Measurements from ENCODE around the gene PPEF1. TPM values are rescaled to one million over a fixed set of nuclear protein-coding genes. Genes with fewer than 3 reads are reported as not detected.

PPEF1 gene
- total and polyA plus RNA-seq, 2 of the 8 experiments (the other 6 are each of a cell fraction or from before 2014, with no cell fraction given) = 0.08 to 0.30 TPM

GRCh38 chrX:18769812-18770573 lies 62.5 kb downstream of the PPEF1 start (continued):
- TF ChIP-seq FOSL1 (IDR thresholded peaks at IDR 0.05; ENCODE audit: insufficient read depth, low read depth, low read length) (no peak), SRF (IDR thresholded peaks at IDR 0.05; ENCODE audit: low read depth, low read length) (no peak), SP4 (IDR thresholded peaks at IDR 0.05; ENCODE audit: low read length) (no peak), TCF12 (IDR thresholded peaks at IDR 0.05; ENCODE audit: low read depth, low read length) (no peak)

All from H1 (cell line).